Progenitor cell of endocrine pancreas (in vitro differentiated cells): ENCODE results near the gene RAB36. TPM values are rescaled to one million over a fixed set of nuclear protein-coding genes. Genes with fewer than 3 reads are reported as not detected.

Experiments used
- DNase-seq: peaks from one replicate; pipeline ENCODE4 v3.0.0; 2021; ENCODE audit warnings: low spot score; ENCODE audit not compliant: unreplicated experiment
- H3K27ac Mint-ChIP-seq: 2 replicates; pipeline ENCODE4 v1.8.0; 2021; ENCODE audit warnings: mild to moderate bottlenecking, moderate library complexity, mixed read lengths
- H3K27me3 Mint-ChIP-seq: 2 replicates; pipeline ENCODE4 v1.8.0; 2021; ENCODE audit warnings: mixed read lengths
- H3K36me3 Mint-ChIP-seq: 2 replicates; pipeline ENCODE4 v1.8.0; 2022; ENCODE audit warnings: mixed read lengths; ENCODE audit not compliant: insufficient read depth
- H3K4me1 Mint-ChIP-seq: 2 replicates; pipeline ENCODE4 v1.8.0; 2021; ENCODE audit warnings: low read depth, mixed read lengths
- H3K4me3 Mint-ChIP-seq: 2 replicates; pipeline ENCODE4 v1.8.0; 2021; ENCODE audit warnings: low read depth, mild to moderate bottlenecking, moderate library complexity, mixed read lengths
- H3K9me3 Mint-ChIP-seq: 2 replicates; pipeline ENCODE4 v1.8.0; 2021; ENCODE audit warnings: low read depth, mixed read lengths
- total RNA-seq: library from RNA; stranded (reverse); gene quantifications from 2 replicates; pipeline ENCODE4 v1.2.1, GENCODE V29; 2021
- TF ChIP-seq, protein P1 (sequence below): fragments of 200-600 bp; sonication (generic); IDR thresholded peaks from one replicate; pipeline ENCODE4 v1.5.0; 2021; ENCODE audit warnings: antibody characterized with exemption, mild to moderate bottlenecking; ENCODE audit not compliant: unreplicated experiment

Gene RAB36
- total RNA-seq, 1 donor from 2014 or later, result 10.3 TPM

DNA sequence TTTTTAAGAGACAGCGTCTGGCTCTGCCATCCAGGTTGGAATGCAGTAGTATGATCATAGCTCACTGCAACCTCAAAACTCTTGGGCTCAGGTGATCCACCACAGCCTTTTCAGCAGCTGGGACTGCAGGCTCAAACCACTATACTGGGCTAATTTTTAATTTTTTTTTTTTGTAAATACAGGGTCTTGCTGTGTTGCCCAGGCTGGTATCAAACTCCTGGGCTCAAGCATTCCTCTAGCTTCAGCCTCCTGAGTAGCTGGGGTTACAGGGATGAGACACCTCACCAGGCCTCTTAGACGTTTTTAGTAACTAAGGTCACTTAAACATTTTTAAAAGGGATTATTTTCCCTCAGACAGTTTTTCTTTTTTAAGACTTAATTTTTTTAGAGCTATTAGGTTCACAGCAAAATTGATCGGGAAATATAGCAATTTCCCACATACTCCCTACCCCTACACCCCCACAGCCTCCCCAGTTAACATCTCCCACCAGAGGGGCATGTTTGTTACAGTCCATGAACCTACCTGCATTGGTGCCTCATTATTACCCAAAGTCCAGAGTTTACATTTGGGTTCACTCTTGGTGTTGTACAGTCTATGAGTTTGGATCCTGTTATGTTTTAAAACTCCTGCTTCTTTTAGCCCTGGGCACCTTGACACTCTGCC is 39.0 kb downstream of the RAB36 start:
- Mint-ChIP-seq H3K27ac (no peak overlapping the region), H3K9me3 (no peaks in the 10 kb centered on the region), H3K27me3 (no peaks in the 10 kb centered on the region), H3K36me3 (peaks cover 8% of the 10 kb centered on the region), H3K4me1 (peaks cover 47% of the 10 kb centered on the region), H3K4me3 (peak overlapping the region; percentile 75)
- TF ChIP-seq, protein P1, sequence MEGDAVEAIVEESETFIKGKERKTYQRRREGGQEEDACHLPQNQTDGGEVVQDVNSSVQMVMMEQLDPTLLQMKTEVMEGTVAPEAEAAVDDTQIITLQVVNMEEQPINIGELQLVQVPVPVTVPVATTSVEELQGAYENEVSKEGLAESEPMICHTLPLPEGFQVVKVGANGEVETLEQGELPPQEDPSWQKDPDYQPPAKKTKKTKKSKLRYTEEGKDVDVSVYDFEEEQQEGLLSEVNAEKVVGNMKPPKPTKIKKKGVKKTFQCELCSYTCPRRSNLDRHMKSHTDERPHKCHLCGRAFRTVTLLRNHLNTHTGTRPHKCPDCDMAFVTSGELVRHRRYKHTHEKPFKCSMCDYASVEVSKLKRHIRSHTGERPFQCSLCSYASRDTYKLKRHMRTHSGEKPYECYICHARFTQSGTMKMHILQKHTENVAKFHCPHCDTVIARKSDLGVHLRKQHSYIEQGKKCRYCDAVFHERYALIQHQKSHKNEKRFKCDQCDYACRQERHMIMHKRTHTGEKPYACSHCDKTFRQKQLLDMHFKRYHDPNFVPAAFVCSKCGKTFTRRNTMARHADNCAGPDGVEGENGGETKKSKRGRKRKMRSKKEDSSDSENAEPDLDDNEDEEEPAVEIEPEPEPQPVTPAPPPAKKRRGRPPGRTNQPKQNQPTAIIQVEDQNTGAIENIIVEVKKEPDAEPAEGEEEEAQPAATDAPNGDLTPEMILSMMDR, result no peak
- no peak for DNase-seq

DNA sequence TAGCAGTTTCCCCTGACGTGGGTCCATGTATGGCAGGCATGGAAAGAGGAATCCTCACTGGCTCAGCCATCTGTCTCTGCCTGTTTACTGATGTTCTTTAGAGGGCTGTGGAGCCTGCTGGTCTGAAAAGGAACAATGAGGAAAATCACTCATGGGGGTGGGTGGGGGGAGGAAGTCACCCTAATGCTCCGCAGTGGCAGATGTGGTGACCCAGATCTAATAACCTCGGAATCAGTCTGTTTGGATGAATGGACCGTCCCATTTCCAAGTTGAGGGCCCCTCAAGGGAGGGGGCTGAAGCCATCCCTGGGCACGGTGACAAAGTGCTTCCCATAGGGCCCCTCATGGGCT is 39.5 kb downstream of the RAB36 start:
- no peak for DNase-seq
- no peak overlapping the region for H3K27ac Mint-ChIP-seq
- H3K4me1 Mint-ChIP-seq, result peaks cover 43% of the 10 kb centered on the region
- H3K27me3 Mint-ChIP-seq, result no peaks in the 10 kb centered on the region
- H3K4me3 Mint-ChIP-seq, result peak overlapping the region; percentile 55
- TF ChIP-seq, protein P1, result no peak
- H3K9me3 Mint-ChIP-seq, result no peaks in the 10 kb centered on the region
- H3K36me3 Mint-ChIP-seq, result peaks cover 8% of the 10 kb centered on the region

DNA sequence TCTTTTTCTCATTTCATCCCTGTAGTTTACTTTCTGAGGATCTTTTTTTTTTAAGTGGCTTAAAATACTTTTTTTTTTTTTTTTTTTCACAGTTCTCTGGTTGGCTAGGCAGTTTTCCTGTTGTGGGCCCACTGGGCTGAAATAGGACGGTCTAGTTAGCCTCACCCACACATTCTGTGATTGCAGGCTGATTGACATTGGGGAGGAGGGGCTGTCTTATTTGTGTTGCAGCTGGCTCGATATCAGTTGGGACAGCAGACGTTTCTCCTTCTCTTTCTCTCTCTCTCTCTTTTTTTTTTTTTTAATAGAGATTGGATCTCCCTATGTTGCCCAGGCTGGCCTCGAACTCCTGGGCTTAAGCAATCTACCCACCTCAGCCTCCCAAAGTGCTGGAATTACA is 41.9 kb downstream of the RAB36 start:
- Mint-ChIP-seq H3K36me3 (peaks cover 14% of the 10 kb centered on the region), H3K4me1 (peaks cover 40% of the 10 kb centered on the region), H3K4me3 (no peak overlapping the region), H3K27me3 (no peaks in the 10 kb centered on the region), H3K9me3 (no peaks in the 10 kb centered on the region), H3K27ac (peak overlapping the region; percentile 10)
- no peak for DNase-seq
- TF ChIP-seq, protein P1, result no peak

DNA sequence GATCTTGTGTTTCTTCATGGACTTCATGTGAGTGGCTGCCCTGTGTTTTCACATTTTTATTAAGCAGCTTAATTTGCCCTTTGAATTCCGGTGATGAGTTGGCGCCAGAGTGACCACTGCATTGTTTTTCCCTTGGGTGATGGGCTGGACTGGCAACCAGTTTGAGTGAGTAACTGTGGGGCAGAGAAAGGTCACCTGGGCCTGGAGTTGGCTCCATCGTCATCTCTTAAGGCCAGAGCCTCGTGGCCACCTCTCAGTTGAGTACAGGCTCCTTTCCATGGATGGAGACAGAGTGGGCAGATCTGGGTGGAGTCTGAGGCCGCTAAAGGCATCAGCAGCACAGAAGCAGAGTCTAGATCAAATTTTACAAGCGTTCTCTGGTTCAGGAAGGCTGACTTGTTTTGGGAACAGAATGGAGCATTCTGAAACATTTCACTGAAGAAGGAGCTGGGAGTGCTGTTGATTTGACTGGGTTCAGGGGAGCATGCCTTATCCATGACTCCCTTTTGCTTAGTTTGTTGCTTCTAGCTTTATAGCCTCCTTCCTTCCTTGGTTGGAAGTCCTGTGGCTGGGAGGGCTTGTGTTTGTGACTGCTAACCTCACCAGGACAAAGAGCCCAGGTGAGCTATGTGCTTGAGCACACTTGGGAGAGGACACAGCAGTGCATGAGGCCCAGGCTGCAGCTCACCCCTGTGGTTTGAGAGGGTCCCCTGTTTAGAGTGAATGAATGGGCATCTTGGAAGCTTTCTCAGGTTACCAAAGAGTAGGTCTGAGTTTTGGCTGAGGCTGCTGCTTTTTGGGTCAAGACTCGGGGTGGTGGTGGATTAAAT is 42.8 kb downstream of the RAB36 start:
- Mint-ChIP-seq H3K4me3 (no peak overlapping the region), H3K36me3 (peaks cover 14% of the 10 kb centered on the region), H3K27me3 (no peaks in the 10 kb centered on the region), H3K4me1 (peaks cover 37% of the 10 kb centered on the region), H3K9me3 (no peaks in the 10 kb centered on the region), H3K27ac (peak overlapping the region; percentile 11)
- TF ChIP-seq, protein P1, result no peak
- DNase-seq, result no peak

DNA sequence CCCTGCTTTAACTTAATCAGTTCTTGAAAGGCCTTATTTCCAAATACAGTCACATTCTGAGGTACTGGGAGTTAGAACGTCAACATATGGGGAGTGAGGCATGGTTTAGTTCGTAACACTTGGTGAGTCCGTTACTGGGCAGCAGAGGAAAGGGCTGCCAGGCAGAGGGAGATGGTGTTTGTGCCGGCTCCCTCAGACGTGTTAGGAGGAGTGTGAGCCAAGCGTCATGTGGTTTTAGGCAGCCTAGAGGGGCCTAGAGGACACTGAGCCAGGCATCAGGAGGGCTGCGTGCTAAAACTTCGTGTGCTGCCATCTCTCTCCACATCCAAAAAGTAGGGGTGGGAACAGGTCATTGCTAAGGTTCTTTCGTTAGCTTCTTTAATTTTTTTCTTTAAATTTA is 45.2 kb downstream of the RAB36 start:
- TF ChIP-seq, protein P1, result no peak
- peaks cover 28% of the 10 kb centered on the region for H3K4me1 Mint-ChIP-seq
- no peak for DNase-seq
- H3K27ac Mint-ChIP-seq, result peak overlapping the region; percentile 67
- H3K36me3 Mint-ChIP-seq, result peaks cover 14% of the 10 kb centered on the region
- no peak overlapping the region for H3K4me3 Mint-ChIP-seq
- H3K9me3 Mint-ChIP-seq, result no peaks in the 10 kb centered on the region
- no peaks in the 10 kb centered on the region for H3K27me3 Mint-ChIP-seq
